Fibroblast of pulmonary artery (primary cell): Measurements from ENCODE around the gene PLXDC1.

Experiments
- DNase-seq: peaks from one replicate; pipeline ENCODE4 v3.0.0-alpha.2; 2010; ENCODE audit warnings: low read depth
- H3K4me3 ChIP-seq: replicated peaks from 2 replicates; pipeline ENCODE4 v1.5.1; 2011; ENCODE audit warnings: low read depth, mild to moderate bottlenecking, control low read depth, low read length, moderate library complexity
- CTCF ChIP-seq: IDR thresholded peaks from 2 replicates; pipeline ENCODE4 v1.5.1; 2011; ENCODE audit warnings: mild to moderate bottlenecking, control low read depth, low read length, inconsistent platforms; ENCODE audit errors: missing control alignments

The PLXDC1 gene

GRCh38 chr17:39156491-39156890 lies 5.1 kb upstream of the PLXDC1 start:
- H3K4me3 ChIP-seq = no peak overlapping the region
- peak; percentile 13 for DNase-seq
- no peak for TF ChIP-seq CTCF

- TF ChIP-seq CTCF = no peak
- DNase-seq = no peak
- H3K4me3 ChIP-seq = no peak overlapping the region
Measured at GRCh38 chr17:39155654-39156053, 4.2 kb upstream of the PLXDC1 start.

GRCh38 chr17:39153599-39154051 lies 2.2 kb upstream of the PLXDC1 start:
- TF ChIP-seq CTCF = peak; percentile 25
- DNase-seq = peak; percentile 90
- peak overlapping the region; percentile 95 for H3K4me3 ChIP-seq

- no peak for DNase-seq
- H3K4me3 ChIP-seq = peak overlapping the region; percentile 95
- TF ChIP-seq CTCF = no peak
Measured at GRCh38 chr17:39151943-39152818, 744 bp upstream of the PLXDC1 start.

- DNase-seq = no peak
- H3K4me3 ChIP-seq = no peak overlapping the region
- no peak for TF ChIP-seq CTCF
Measured at GRCh38 chr17:39150795-39151149, 665 bp downstream of the PLXDC1 start.

GRCh38 chr17:39150104-39150634 lies 1.3 kb downstream of the PLXDC1 start:
- no peak for DNase-seq
- no peak overlapping the region for H3K4me3 ChIP-seq
- no peak for TF ChIP-seq CTCF
